GM19397 (cell line): ENCODE data around the gene PPAN.

Experiments used
- ATAC-seq: cut with Tn5 transposase; IDR thresholded peaks from one replicate; pipeline ENCODE4 v1.9.1; 2021; ENCODE audit warnings: mild to moderate bottlenecking, moderate library complexity; ENCODE audit not compliant: unreplicated experiment

The PPAN gene

GRCh38 chr19:10112037-10112761, 6.0 kb downstream of the PPAN start:
- ATAC-seq = no peak

- no peak for ATAC-seq
Observed at GRCh38 chr19:10112895-10113591, 6.9 kb downstream of the PPAN start.

GRCh38 chr19:10113592-10113963, 7.4 kb downstream of the PPAN start:
- no peak for ATAC-seq

GRCh38 chr19:10113964-10114650, 7.9 kb downstream of the PPAN start:
- ATAC-seq = no peak

- ATAC-seq = no peak
Observed at GRCh38 chr19:10114651-10115391, 8.7 kb downstream of the PPAN start.

GRCh38 chr19:10115392-10116084, 9.4 kb downstream of the PPAN start:
- ATAC-seq = no peak

- ATAC-seq = no peak
Observed at GRCh38 chr19:10116085-10116865, 10.1 kb downstream of the PPAN start.

GRCh38 chr19:10116866-10117616, 10.9 kb downstream of the PPAN start:
- no peak for ATAC-seq

GRCh38 chr19:10118960-10119359, 12.8 kb downstream of the PPAN start:
- no peak for ATAC-seq

GRCh38 chr19:10120538-10121189, 14.5 kb downstream of the PPAN start:
- no peak for ATAC-seq

- ATAC-seq = no peak
Observed at GRCh38 chr19:10122045-10122444, 15.9 kb downstream of the PPAN start.

GRCh38 chr19:10124429-10124828, 18.3 kb downstream of the PPAN start:
- no peak for ATAC-seq

- ATAC-seq = no peak
Observed at GRCh38 chr19:10126213-10126639, 20.1 kb downstream of the PPAN start.

GRCh38 chr19:10132905-10133304, 26.7 kb downstream of the PPAN start:
- no peak for ATAC-seq

- no peak for ATAC-seq
Observed at GRCh38 chr19:10133596-10133995, 27.4 kb downstream of the PPAN start.

GRCh38 chr19:10134040-10134439, 27.9 kb downstream of the PPAN start:
- ATAC-seq = no peak

GRCh38 chr19:10135551-10136334, 29.6 kb downstream of the PPAN start:
- ATAC-seq = no peak

- no peak for ATAC-seq
Observed at GRCh38 chr19:10136936-10137335, 30.8 kb downstream of the PPAN start.
